ENCODE data around the gene TMEM273.

DNA sequence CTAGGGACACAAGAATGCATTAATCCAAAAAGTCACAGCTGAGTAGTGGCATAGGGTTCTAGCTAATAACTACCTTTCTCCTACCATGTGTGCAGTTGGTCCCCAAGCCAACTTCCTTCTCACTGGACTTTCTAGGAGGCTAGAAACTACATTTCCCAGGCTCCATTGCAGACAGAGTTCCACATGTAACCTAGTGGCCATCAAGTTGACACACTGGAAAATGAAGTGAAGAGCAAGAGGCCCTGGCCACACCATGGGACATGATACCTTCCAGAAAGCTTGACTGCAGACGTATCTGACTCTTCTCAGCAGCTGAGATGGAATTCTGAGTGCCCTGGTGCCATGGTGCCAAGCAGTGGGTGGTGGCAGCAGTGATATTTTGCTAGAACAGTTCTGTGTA lies 49.8 kb upstream of the TMEM273 start:
- TF ChIP-seq, protein P1, sequence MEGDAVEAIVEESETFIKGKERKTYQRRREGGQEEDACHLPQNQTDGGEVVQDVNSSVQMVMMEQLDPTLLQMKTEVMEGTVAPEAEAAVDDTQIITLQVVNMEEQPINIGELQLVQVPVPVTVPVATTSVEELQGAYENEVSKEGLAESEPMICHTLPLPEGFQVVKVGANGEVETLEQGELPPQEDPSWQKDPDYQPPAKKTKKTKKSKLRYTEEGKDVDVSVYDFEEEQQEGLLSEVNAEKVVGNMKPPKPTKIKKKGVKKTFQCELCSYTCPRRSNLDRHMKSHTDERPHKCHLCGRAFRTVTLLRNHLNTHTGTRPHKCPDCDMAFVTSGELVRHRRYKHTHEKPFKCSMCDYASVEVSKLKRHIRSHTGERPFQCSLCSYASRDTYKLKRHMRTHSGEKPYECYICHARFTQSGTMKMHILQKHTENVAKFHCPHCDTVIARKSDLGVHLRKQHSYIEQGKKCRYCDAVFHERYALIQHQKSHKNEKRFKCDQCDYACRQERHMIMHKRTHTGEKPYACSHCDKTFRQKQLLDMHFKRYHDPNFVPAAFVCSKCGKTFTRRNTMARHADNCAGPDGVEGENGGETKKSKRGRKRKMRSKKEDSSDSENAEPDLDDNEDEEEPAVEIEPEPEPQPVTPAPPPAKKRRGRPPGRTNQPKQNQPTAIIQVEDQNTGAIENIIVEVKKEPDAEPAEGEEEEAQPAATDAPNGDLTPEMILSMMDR (IDR thresholded peaks at IDR 0.05) = no peak
- no peak for TF ChIP-seq POLR2A (IDR thresholded peaks at IDR 0.05)

All from sigmoid colon (tissue), 3 donors.